Neural cell (in vitro differentiated cells): Measurements from ENCODE around the gene FCGR2B. TPM values are rescaled to one million over a fixed set of nuclear protein-coding genes. Genes with fewer than 3 reads are reported as not detected.

Experiments
- H2AFZ ChIP-seq: fragments of 200-600, 300-800 bp; sonication (generic), shearing (Covaris generic); 2 replicates; pipeline ENCODE4 v1.6.0; 2014; ENCODE audit warnings: low read depth, mild to moderate bottlenecking, antibody characterized with exemption, low read length, moderate library complexity
- H3F3A ChIP-seq: fragments of 200-600 bp; shearing (Covaris generic); 2 replicates; pipeline ENCODE4 v1.6.1; 2016; ENCODE audit warnings: mild to moderate bottlenecking, moderate library complexity, mixed read lengths, antibody characterized with exemption, low read length; ENCODE audit not compliant: insufficient read depth, poor library complexity, severe bottlenecking
- H3K27ac ChIP-seq: fragments of 200-600, 300-800 bp; sonication (generic), shearing (Covaris generic); 2 replicates; pipeline ENCODE4 v1.5.1; 2014; ENCODE audit warnings: mild to moderate bottlenecking, low read length, moderate library complexity
- H3K27me3 ChIP-seq: fragments of 300-800, 200-600 bp; sonication (generic), shearing (Covaris generic); 2 replicates; pipeline ENCODE4 v1.6.0; 2014; ENCODE audit warnings: mild to moderate bottlenecking, low read depth, low read length, moderate library complexity; ENCODE audit not compliant: insufficient read depth
- H3K36me3 ChIP-seq: fragments of 300-800, 200-600 bp; sonication (generic), shearing (Covaris generic); 2 replicates; pipeline ENCODE4 v1.5.1; 2014; ENCODE audit warnings: mild to moderate bottlenecking, antibody characterized with exemption, low read length, moderate library complexity; ENCODE audit not compliant: insufficient read depth
- H3K4me2 ChIP-seq: fragments of 300-800, 200-600 bp; sonication (generic), shearing (Covaris generic); 2 replicates; pipeline ENCODE4 v1.6.0; 2014; ENCODE audit warnings: mild to moderate bottlenecking, low read length
- H3K4me3 ChIP-seq: fragments of 300-800, 200-600 bp; sonication (generic), shearing (Covaris generic); 2 replicates; pipeline ENCODE4 v1.5.1; 2014; ENCODE audit warnings: mild to moderate bottlenecking, low read length, moderate library complexity
- H3K79me2 ChIP-seq: fragments of 200-600 bp; shearing (Covaris generic); replicated peaks from 2 replicates; pipeline ENCODE4 v1.6.0; 2014; ENCODE audit warnings: mild to moderate bottlenecking, low read length, moderate library complexity; ENCODE audit not compliant: insufficient read depth
- H3K9ac ChIP-seq: fragments of 300-800, 200-600 bp; sonication (generic), shearing (Covaris generic); 2 replicates; pipeline ENCODE4 v1.6.1; 2016; ENCODE audit warnings: mild to moderate bottlenecking, low read length, mixed read lengths
- H3K9me2 ChIP-seq: fragments of 200-600 bp; shearing (Covaris generic); 2 replicates; pipeline ENCODE4 v1.6.1; 2016; ENCODE audit warnings: mild to moderate bottlenecking, low read length, mixed read lengths; ENCODE audit not compliant: insufficient read depth
- H3K9me3 ChIP-seq: fragments of 200-600, 300-800 bp; sonication (generic), shearing (Covaris generic); 2 replicates; pipeline ENCODE4 v1.6.1; 2016; ENCODE audit warnings: mild to moderate bottlenecking, mixed run types, low read length, moderate library complexity, mixed read lengths
- H4K20me1 ChIP-seq: fragments of 200-600 bp; shearing (Covaris generic); 2 replicates; pipeline ENCODE4 v1.6.1; 2016; ENCODE audit warnings: mild to moderate bottlenecking, mixed run types; ENCODE audit not compliant: insufficient read depth
- EP300 ChIP-seq: fragments of 450-650 bp; conservative IDR thresholded peaks from 2 replicates; pipeline ENCODE4 v1.6.1; 2014; ENCODE audit warnings: antibody characterized with exemption, mild to moderate bottlenecking, moderate library complexity; ENCODE audit not compliant: poor library complexity, severe bottlenecking
- EZH2 ChIP-seq: fragments of 200-600, 300-800 bp; shearing (Covaris generic), sonication (generic); IDR thresholded peaks from 2 replicates; pipeline ENCODE4 v1.6.1; 2014; ENCODE audit warnings: antibody characterized with exemption, low read length, borderline replicate concordance, mild to moderate bottlenecking; ENCODE audit not compliant: insufficient read depth, poor library complexity, severe bottlenecking
- MXI1 ChIP-seq: fragments of 450-650 bp; conservative IDR thresholded peaks from 2 replicates; pipeline ENCODE4 v1.6.1; 2014; ENCODE audit warnings: antibody characterized with exemption, mild to moderate bottlenecking; ENCODE audit not compliant: poor library complexity, severe bottlenecking
- POLR2AphosphoS5 ChIP-seq: IDR thresholded peaks from 2 replicates; pipeline ENCODE4 v1.6.1; 2012
- RAD21 ChIP-seq: fragments of 450-650 bp; conservative IDR thresholded peaks from 2 replicates; pipeline ENCODE4 v1.6.1; 2014; ENCODE audit warnings: antibody characterized with exemption, mild to moderate bottlenecking, moderate library complexity
- REST ChIP-seq: IDR thresholded peaks from 2 replicates; pipeline ENCODE4 v1.6.1; 2012; ENCODE audit warnings: borderline replicate concordance
- SMC3 ChIP-seq: fragments of 450-650 bp; conservative IDR thresholded peaks from 2 replicates; pipeline ENCODE4 v1.6.1; 2014; ENCODE audit warnings: antibody characterized with exemption, mild to moderate bottlenecking, moderate library complexity; ENCODE audit not compliant: poor library complexity
- TAF1 ChIP-seq: IDR thresholded peaks from 2 replicates; pipeline ENCODE4 v1.6.1; 2012; ENCODE audit warnings: low read depth
- polyA plus RNA-seq: library from polyadenylated mRNA; depleted of rRNA; stranded (reverse); fragments of >200 nt; gene quantifications from 2 replicates; pipeline ENCODE4 v1.2.3, GENCODE V29; 2014
- TF ChIP-seq, protein P1 (sequence below): fragments of 450-650 bp; IDR thresholded peaks from 2 replicates; pipeline ENCODE4 v1.5.1; 2014; ENCODE audit warnings: antibody characterized with exemption, mild to moderate bottlenecking, moderate library complexity; ENCODE audit not compliant: poor library complexity, severe bottlenecking

FCGR2B gene
- polyA plus RNA-seq, 1 donor from 2014 or later, result not detected

GRCh38 chr1:161681879-161682278, 18.9 kb downstream of the FCGR2B start:
- Histone ChIP-seq H3F3A (no peaks in the 10 kb centered on the region), H3K9ac (no peak overlapping the region), H3K4me3 (no peak overlapping the region), H3K27me3 (no peaks in the 10 kb centered on the region), H4K20me1 (no peaks in the 10 kb centered on the region), H3K36me3 (no peaks in the 10 kb centered on the region), H2AFZ (no peak overlapping the region), H3K9me2 (no peaks in the 10 kb centered on the region), H3K79me2 (no peaks in the 10 kb centered on the region), H3K9me3 (no peaks in the 10 kb centered on the region), H3K4me2 (no peak overlapping the region), H3K27ac (no peak overlapping the region)
- TF ChIP-seq EZH2 (no peak), RAD21 (no peak), POLR2AphosphoS5 (no peak), TAF1 (no peak), EP300 (no peak), REST (no peak), MXI1 (no peak), SMC3 (no peak)
- TF ChIP-seq, protein P1, sequence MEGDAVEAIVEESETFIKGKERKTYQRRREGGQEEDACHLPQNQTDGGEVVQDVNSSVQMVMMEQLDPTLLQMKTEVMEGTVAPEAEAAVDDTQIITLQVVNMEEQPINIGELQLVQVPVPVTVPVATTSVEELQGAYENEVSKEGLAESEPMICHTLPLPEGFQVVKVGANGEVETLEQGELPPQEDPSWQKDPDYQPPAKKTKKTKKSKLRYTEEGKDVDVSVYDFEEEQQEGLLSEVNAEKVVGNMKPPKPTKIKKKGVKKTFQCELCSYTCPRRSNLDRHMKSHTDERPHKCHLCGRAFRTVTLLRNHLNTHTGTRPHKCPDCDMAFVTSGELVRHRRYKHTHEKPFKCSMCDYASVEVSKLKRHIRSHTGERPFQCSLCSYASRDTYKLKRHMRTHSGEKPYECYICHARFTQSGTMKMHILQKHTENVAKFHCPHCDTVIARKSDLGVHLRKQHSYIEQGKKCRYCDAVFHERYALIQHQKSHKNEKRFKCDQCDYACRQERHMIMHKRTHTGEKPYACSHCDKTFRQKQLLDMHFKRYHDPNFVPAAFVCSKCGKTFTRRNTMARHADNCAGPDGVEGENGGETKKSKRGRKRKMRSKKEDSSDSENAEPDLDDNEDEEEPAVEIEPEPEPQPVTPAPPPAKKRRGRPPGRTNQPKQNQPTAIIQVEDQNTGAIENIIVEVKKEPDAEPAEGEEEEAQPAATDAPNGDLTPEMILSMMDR, result no peak

GRCh38 chr1:161688946-161689345, 26.0 kb downstream of the FCGR2B start:
- no peak overlapping the region for H3K4me3 ChIP-seq
- H3K27me3 ChIP-seq, result no peaks in the 10 kb centered on the region
- no peaks in the 10 kb centered on the region for H3F3A ChIP-seq
- no peaks in the 10 kb centered on the region for H3K79me2 ChIP-seq
- no peak overlapping the region for H3K4me2 ChIP-seq
- no peak overlapping the region for H3K9ac ChIP-seq
- H3K9me3 ChIP-seq, result no peaks in the 10 kb centered on the region
- H3K27ac ChIP-seq, result no peak overlapping the region
- no peak for TF ChIP-seq RAD21
- TF ChIP-seq POLR2AphosphoS5, result no peak
- no peak for TF ChIP-seq EP300
- no peak for TF ChIP-seq TAF1
- TF ChIP-seq MXI1, result no peak
- no peak for TF ChIP-seq REST
- TF ChIP-seq, protein P1, result no peak
- no peak for TF ChIP-seq SMC3
- TF ChIP-seq EZH2, result no peak
- no peaks in the 10 kb centered on the region for H4K20me1 ChIP-seq
- no peaks in the 10 kb centered on the region for H3K9me2 ChIP-seq
- no peak overlapping the region for H2AFZ ChIP-seq
- H3K36me3 ChIP-seq, result no peaks in the 10 kb centered on the region
